HFF-Myc (cell line): ENCODE data around the gene CHN2.

ENCODE experiments used
- DNase-seq: peaks from one replicate; pipeline ENCODE4 v3.0.0-alpha.2; 2011; ENCODE audit warnings: low read depth; ENCODE audit errors: extremely low read depth
- H3K4me3 ChIP-seq: replicated peaks from 2 replicates; pipeline ENCODE4 v1.5.1; 2011; ENCODE audit warnings: low read depth, mild to moderate bottlenecking, control low read depth, low read length
- TF ChIP-seq, protein P1 (sequence below): IDR thresholded peaks from 2 replicates; pipeline ENCODE4 v1.5.1; 2012; ENCODE audit warnings: mild to moderate bottlenecking, low read depth, low read length, control low read depth; ENCODE audit errors: missing control alignments

CHN2 gene

DNA sequence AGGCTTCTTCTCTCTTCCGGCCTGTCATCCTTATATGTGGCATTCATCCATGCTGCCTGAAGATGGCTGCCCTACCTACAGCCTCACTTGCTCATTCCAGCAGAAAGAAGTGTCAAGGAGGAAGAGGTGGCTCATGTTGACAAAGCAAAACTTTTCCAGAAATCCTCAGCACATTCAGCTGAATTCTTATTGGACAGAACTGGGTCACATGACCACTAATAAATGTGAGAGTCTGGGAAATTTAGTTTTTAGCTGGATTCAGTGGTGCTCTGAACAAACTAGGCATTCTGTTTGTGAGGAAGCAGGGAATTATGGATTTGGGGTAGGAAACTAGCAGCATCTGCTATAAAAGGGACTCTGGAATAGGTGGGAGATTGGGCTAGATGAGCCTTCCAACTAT lies 58.6 kb downstream of the CHN2 start:
- DNase-seq, result no peak
- no peak overlapping the region for H3K4me3 ChIP-seq
- TF ChIP-seq, protein P1, sequence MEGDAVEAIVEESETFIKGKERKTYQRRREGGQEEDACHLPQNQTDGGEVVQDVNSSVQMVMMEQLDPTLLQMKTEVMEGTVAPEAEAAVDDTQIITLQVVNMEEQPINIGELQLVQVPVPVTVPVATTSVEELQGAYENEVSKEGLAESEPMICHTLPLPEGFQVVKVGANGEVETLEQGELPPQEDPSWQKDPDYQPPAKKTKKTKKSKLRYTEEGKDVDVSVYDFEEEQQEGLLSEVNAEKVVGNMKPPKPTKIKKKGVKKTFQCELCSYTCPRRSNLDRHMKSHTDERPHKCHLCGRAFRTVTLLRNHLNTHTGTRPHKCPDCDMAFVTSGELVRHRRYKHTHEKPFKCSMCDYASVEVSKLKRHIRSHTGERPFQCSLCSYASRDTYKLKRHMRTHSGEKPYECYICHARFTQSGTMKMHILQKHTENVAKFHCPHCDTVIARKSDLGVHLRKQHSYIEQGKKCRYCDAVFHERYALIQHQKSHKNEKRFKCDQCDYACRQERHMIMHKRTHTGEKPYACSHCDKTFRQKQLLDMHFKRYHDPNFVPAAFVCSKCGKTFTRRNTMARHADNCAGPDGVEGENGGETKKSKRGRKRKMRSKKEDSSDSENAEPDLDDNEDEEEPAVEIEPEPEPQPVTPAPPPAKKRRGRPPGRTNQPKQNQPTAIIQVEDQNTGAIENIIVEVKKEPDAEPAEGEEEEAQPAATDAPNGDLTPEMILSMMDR, result no peak

DNA sequence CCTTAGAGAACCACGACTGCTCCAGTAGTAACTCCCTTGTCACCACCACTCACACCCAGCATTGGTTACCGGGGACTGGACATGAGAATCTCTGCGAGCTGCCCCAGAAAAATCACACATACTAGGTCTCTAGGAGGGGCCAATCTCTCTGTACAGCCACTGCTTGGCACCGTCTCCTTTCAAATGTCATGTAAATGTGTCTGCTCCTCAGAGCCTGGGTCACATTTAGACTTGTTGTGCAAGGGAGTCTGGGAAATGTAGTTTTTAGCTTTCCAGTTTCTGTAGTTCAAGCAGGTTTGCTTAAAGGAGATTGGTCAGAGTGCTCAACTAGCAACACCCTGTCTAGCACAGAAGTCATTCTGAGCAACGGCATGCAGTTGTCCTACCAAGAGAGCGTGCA lies 60.0 kb downstream of the CHN2 start:
- DNase-seq, result no peak
- TF ChIP-seq, protein P1, result no peak
- no peak overlapping the region for H3K4me3 ChIP-seq

DNA sequence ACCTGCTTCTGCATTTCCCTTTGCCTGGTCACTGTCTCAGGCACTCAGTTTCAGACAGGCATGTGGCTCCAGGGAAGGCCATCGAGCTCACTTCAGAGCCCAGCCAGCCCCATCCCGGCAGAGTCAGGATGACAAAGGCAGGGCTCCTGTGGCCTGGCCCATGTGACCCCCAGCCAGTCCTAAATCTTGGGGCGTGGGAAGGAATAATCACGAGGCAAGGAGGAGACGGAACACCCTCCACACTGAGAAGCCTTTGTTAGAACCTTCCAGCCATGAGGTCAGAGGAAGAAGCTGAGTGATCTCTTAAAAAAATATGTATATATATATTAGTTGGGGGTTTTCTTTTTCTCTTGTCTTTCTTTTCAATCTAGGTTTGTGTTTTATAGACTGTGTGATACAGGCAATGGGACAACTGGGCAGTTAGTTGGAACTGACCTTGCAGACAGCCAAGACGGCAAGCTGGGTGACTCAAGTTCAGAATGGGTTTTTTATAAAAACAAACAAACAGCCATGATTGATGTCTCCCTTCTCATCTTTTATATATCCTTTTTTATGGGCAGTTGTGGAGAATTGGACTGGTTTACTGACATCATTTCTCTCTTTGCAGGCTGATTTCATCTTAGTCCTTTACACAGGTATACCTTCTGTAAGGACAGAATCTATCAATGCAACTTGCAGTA lies 60.8 kb downstream of the CHN2 start:
- TF ChIP-seq, protein P1, result no peak
- no peak overlapping the region for H3K4me3 ChIP-seq
- no peak for DNase-seq

DNA sequence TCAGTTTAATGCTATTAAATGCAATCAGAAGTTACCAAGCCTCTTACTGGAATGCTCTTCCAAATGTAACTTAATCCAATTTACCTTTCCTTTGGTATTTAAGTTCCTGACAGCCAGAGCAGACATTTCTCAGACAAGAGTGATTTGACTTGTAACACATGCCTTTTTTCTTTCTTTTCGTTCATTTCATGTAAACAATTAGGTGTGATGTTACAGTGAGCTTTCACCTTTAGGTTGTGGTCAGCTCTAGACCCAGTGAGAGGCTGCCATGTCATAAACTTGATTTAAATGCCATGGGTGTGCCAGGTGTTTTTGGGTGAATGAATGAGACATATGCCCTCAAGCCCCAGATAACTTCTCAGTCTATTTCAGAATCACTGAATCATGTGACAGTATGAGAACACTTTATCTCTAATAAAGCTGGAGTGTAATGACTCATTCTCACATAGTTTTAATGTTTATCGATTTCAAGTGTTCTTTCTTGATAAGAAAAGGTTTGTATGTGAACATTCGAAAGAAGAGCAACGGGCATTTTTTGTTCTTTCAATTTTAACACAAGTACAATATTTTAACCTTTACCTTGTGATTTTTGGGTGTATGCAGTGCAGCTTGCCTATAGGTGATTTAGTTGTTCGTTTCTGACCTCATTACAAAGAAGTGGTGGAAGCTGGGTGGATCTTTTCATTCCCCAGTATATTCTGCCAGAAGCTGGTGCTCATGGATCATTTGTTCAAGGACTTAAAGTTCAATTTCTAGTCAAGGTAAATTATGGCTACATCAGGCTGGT lies 61.5 kb downstream of the CHN2 start:
- no peak overlapping the region for H3K4me3 ChIP-seq
- TF ChIP-seq, protein P1, result no peak
- no peak for DNase-seq

DNA sequence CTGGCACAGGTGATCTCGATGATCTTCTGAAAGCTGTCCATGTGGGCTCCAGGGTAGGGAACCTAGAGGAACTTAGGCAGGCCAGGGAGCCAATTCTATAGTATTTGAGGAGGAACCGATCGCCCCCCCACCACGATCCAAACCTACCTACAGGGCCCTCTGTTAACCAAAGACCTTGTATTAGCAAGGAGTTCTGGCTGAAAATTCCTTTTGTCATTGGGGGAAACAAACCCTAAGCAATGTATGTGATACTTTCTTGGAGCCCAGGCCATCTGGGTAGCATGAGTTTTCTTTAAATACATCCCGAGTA lies 62.1 kb downstream of the CHN2 start:
- H3K4me3 ChIP-seq, result no peak overlapping the region
- TF ChIP-seq, protein P1, result no peak
- no peak for DNase-seq

DNA sequence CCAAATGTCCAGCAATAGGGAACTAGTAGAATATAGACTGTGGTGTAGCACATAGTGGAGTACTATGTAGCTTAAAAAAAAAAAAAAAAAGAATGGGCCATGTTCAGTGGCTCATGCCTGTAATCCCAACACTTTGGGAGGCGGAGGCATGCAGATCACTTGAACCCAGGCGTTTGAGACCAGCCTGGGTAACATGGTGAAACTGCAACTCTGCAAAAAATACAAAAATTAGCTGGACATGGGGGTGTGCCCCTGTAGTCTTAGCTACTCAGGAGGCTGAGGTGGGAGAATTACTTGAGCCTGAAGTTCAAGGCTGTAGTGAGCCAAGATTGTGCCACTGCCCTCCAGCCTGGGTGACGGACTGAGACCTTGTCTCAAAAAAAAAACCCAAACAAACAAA lies 64.4 kb downstream of the CHN2 start:
- no peak overlapping the region for H3K4me3 ChIP-seq
- DNase-seq, result no peak
- TF ChIP-seq, protein P1, result no peak
